Stimulated activated CD8-positive, alpha-beta memory T cell treated with anti-CD3 and anti-CD28 coated beads, Interleukin-15, amount 100 ng/mL, for 24 hours (primary cell): Measurements from ENCODE around the gene PDE6C.

ENCODE experiments used
- DNase-seq: peaks from one replicate; pipeline ENCODE4 v3.0.0-alpha.2; 2020; ENCODE audit warnings: low read depth

PDE6C gene

DNA sequence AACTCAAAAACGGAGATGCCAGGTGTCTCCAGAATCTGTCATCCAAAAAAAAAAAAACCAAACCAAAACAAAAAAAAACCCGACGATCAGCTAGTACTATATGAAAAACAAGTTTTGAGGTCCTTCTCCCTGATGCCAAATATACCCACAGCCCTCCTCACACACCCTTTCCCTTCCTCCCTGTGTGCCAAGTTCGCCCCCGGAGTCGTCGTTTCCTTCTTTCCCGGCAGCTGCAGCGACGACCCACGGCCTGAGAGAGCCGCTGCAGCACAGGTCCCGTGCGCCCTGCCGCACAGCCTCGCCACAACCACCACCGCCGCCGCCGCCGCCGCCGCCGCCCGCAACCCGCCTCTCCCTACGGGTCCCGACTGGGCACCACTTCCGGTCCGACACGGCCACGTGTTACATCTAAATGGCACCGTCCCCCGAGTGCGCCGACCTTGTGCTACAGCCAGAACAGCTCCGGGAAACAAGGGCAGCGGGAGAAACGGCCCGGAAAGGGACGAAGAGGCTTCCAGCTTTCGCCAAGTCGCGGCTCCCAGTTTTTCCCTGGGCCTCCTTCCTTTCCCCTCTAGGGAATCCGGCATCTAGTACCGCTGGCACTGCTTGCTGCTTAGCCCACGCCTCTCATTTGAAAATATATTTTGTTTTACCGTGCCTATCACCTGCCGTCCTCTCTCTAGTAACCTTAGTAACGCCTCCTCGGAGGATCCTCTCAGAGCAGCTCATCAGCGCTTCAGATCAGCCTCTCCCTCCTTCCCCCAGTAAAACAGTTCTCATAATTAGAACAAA lies 90.1 kb downstream of the PDE6C start, which contains the start of gene FRA10AC1:
Gene FRA10AC1, minus strand, starts transcription at position 383 of the 792 bp plus-strand sequence. CDS start 2,486 bp downstream, outside the sequence.
- DNase-seq = peak; percentile 82

GRCh38 chr10:93703066-93703465 lies 90.7 kb downstream of the PDE6C start:
- no peak for DNase-seq

DNA sequence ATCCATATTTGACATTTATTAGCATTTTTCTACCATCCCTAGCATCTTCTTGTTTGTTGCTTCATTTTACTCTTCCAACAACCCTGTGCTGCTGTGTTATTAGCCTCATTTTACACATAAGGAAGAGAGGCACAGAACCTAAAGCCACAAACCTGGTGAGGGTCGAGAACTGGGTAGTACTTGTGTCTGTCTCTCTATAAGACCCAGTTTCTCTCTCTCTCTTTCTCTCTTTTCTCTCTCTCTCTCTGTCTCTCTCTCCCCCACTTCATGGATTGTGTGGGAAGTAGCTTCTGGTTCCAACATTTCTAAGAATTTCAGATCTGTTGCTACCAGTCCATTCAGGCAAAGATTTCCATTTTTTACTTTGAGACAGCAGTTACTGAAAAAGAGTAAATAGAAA lies 91.5 kb downstream of the PDE6C start:
- DNase-seq = no peak

GRCh38 chr10:93704451-93704850 lies 92.1 kb downstream of the PDE6C start:
- DNase-seq = no peak

DNA sequence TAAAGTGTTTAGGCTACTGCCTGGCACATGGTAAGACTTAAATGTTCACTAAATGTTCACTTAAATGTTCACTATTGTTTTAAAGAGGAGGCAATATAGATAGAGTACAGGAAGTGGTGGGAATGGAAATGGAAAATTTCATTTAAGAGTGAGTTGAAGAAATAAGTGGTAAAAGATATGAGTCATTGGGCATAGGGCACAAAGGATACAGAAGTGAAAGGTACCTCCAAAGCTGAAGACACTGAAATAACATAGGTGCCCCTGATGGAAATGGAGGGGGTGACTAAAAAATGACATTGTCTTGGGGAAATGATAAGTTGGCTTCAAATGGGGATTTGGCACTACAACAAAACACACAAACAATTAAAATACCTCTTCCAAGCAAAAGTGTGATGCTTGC lies 95.3 kb downstream of the PDE6C start:
- DNase-seq = no peak

DNA sequence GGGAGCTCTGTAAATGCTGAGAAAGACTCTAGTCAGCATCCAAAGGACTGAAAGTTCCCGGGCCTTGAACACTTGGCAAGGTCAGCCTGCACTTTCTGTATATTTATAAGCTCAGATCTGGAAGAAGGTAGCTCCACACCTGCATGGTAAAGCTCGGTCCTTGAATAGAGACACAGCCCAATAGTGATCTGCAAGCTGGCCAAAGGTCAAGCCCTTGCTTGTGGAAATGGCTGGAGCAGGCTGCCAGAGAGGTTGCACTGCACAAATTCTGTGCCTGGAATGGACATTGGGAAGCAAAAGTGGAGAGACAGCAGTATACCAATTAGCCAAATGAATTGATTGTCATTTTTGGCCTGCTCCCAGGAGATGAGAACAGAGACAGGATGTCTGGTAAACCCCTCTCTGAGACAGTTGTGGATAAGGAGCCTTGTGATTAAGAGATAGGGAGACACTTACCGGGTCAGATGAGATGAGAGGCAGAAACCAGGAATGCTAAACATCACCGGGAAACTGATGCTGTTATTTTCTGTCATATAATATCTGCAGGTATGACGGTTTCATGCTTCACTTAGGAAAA lies 98.1 kb downstream of the PDE6C start:
- DNase-seq = no peak

DNA sequence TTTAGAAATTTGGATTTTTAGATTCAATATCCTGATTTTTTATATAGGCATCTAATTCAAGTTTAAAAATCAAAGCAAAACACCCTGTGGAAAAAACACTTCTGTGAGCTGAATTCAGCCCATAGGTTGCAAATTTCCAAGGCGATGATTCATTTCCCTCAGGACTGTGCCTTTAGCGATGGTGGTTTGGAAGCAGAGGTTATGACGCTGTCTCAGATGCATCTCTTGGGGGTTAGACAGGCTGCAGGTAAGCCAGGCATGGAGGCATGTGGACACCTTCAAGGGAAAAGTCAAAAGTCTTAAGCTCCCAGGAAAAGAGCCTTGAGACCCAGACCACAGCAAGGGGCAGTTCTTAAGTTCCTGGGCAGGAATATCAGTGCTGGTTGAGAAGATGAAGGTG lies 99.6 kb downstream of the PDE6C start:
- no peak for DNase-seq

DNA sequence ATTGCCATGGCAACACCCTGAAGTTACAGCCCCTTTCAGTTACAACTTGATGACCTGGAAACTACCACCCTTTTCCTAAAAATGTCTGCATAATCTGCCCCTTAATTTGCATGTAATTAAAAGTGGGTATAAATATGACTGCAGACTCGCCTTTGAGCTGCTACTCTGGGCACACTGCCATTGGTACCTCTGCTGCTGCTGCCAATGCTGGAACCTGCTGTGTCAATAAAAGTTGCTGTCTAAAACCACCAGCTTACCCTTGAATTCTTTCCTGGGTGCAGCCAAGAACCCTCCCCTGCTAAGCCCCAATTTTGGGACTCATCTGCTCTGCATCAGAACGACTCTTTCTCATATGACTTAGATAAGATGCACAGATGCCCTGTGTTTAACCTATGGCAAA lies 100.3 kb downstream of the PDE6C start:
- DNase-seq = no peak

GRCh38 chr10:93715345-93715744 lies 103.0 kb downstream of the PDE6C start:
- no peak for DNase-seq
